ENCODE measurements around the gene YAE1.

DNA sequence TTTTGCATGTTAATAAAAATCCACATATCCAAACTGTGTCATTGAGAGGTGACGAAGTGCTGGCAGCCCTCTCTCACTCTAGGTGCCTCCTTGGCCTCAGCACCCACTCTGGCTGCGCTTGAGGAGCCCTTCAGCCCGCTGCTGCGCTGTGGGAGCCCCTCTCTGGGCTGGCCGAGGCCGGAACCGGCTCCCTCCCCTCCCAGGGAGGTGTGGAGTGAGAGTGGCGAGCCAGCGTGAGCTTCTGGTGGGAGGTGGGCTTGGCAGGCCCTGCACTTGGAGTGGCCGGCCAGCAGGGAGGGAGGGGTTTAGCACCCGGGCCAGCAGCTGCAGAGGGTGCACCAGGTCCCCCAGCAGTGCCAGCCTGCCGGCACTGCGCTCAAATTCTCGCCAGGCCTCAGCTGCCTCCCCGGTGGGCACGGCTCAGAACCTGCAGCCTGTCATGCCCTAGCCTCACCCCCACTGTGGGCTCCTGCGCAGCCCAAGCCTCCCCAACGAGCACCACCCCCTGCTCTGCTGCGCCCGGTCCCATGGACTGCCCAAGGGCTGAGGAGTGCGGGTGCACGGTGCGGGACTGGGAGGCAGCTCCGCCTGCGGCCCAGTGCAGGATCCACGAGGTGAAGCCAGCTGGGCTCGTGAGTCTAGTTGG, 11.1 kb downstream of the YAE1 start:
- TF ChIP-seq, protein P1, sequence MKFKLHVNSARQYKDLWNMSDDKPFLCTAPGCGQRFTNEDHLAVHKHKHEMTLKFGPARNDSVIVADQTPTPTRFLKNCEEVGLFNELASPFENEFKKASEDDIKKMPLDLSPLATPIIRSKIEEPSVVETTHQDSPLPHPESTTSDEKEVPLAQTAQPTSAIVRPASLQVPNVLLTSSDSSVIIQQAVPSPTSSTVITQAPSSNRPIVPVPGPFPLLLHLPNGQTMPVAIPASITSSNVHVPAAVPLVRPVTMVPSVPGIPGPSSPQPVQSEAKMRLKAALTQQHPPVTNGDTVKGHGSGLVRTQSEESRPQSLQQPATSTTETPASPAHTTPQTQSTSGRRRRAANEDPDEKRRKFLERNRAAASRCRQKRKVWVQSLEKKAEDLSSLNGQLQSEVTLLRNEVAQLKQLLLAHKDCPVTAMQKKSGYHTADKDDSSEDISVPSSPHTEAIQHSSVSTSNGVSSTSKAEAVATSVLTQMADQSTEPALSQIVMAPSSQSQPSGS (CRISPR knock-in tag; IDR thresholded peaks at IDR 0.05; ENCODE audit: borderline replicate concordance, low read depth) = no peak
- TF ChIP-seq, protein P2, sequence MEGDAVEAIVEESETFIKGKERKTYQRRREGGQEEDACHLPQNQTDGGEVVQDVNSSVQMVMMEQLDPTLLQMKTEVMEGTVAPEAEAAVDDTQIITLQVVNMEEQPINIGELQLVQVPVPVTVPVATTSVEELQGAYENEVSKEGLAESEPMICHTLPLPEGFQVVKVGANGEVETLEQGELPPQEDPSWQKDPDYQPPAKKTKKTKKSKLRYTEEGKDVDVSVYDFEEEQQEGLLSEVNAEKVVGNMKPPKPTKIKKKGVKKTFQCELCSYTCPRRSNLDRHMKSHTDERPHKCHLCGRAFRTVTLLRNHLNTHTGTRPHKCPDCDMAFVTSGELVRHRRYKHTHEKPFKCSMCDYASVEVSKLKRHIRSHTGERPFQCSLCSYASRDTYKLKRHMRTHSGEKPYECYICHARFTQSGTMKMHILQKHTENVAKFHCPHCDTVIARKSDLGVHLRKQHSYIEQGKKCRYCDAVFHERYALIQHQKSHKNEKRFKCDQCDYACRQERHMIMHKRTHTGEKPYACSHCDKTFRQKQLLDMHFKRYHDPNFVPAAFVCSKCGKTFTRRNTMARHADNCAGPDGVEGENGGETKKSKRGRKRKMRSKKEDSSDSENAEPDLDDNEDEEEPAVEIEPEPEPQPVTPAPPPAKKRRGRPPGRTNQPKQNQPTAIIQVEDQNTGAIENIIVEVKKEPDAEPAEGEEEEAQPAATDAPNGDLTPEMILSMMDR (IDR thresholded peaks at IDR 0.05) = no peak
- TF ChIP-seq, protein P3, sequence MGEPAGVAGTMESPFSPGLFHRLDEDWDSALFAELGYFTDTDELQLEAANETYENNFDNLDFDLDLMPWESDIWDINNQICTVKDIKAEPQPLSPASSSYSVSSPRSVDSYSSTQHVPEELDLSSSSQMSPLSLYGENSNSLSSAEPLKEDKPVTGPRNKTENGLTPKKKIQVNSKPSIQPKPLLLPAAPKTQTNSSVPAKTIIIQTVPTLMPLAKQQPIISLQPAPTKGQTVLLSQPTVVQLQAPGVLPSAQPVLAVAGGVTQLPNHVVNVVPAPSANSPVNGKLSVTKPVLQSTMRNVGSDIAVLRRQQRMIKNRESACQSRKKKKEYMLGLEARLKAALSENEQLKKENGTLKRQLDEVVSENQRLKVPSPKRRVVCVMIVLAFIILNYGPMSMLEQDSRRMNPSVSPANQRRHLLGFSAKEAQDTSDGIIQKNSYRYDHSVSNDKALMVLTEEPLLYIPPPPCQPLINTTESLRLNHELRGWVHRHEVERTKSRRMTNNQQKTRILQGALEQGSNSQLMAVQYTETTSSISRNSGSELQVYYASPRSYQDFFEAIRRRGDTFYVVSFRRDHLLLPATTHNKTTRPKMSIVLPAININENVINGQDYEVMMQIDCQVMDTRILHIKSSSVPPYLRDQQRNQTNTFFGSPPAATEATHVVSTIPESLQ (CRISPR knock-in tag; IDR thresholded peaks at IDR 0.05) = no peak
- TF ChIP-seq SMAD3 (CRISPR knock-in tag; IDR thresholded peaks at IDR 0.05; ENCODE audit: borderline replicate concordance) = no peak
- TF ChIP-seq, protein P4, sequence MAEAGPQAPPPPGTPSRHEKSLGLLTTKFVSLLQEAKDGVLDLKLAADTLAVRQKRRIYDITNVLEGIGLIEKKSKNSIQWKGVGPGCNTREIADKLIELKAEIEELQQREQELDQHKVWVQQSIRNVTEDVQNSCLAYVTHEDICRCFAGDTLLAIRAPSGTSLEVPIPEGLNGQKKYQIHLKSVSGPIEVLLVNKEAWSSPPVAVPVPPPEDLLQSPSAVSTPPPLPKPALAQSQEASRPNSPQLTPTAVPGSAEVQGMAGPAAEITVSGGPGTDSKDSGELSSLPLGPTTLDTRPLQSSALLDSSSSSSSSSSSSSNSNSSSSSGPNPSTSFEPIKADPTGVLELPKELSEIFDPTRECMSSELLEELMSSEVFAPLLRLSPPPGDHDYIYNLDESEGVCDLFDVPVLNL (CRISPR knock-in tag; IDR thresholded peaks at IDR 0.05; ENCODE audit: borderline replicate concordance, low read depth) = no peak
- TF ChIP-seq ESRRA (CRISPR knock-in tag; IDR thresholded peaks at IDR 0.05; ENCODE audit: borderline replicate concordance) = no peak
- TF ChIP-seq CREB1 (CRISPR knock-in tag; IDR thresholded peaks at IDR 0.05) = no peak
- no peak for TF ChIP-seq IRF2 (CRISPR knock-in tag; IDR thresholded peaks at IDR 0.05; ENCODE audit: borderline replicate concordance, low read depth)
- no peak for TF ChIP-seq ATF1 (CRISPR knock-in tag; IDR thresholded peaks at IDR 0.05)
- no peak for TF ChIP-seq NR2C2 (CRISPR knock-in tag; IDR thresholded peaks at IDR 0.05)

All from WTC11 (cell line).